K562 (cell line): Measurements from ENCODE around the gene MS4A13.

Experiments used
- BRF1 ChIP-seq: IDR thresholded peaks from 3 replicates; pipeline ENCODE4 v1.6.1; 2011; ENCODE audit warnings: borderline replicate concordance, mild to moderate bottlenecking; ENCODE audit not compliant: insufficient read length; ENCODE audit errors: extremely low read depth
- CEBPB ChIP-seq: fragments of 450-650 bp; IDR thresholded peaks from 2 replicates; pipeline ENCODE4 v1.6.1; 2016; ENCODE audit warnings: missing genetic modification characterization, missing compliant biosample characterization
- CTCF ChIP-seq, 3 experiments: IDR thresholded peaks in 2 of 3; conservative IDR thresholded peaks in 1 of 3; 2 replicates each; pipeline ENCODE4 v1.5.1; 2011 to 2012; ENCODE audit warnings: low read length in 3 of 3, mild to moderate bottlenecking in 3 of 3, control low read depth in 2 of 3, improper control_type of control experiment in 1 of 3, inconsistent platforms in 1 of 3, low read depth in 1 of 3, mixed read lengths in 1 of 3, moderate library complexity in 1 of 3; ENCODE audit not compliant: insufficient read depth in 2 of 3
- EP300 ChIP-seq: IDR thresholded peaks from 2 replicates; pipeline ENCODE4 v1.6.1; 2012; ENCODE audit warnings: low read length, improper control_type of control experiment
- MLX ChIP-seq, 2 experiments: fragments of 450-650 bp in 1 of 2; sonication (generic) in 1 of 2; formaldehyde crosslinking; conservative IDR thresholded peaks; 2 replicates each; pipeline versions ENCODE4 v1.4.0 to v1.8.1; 2020 to 2022; ENCODE audit warnings: mild to moderate bottlenecking in 1 of 2, missing genetic modification reagents in 1 of 2
- NCOR1 ChIP-seq: fragments of 450-650 bp; IDR thresholded peaks from 2 replicates; pipeline ENCODE4 v1.6.1; 2016; ENCODE audit warnings: mild to moderate bottlenecking, moderate library complexity
- NR2C2 ChIP-seq, 2 experiments: fragments of 200-800 bp in 1 of 2; sonication (Bioruptor generic) in 1 of 2; sonication (generic) in 1 of 2; formaldehyde crosslinking in 1 of 2; IDR thresholded peaks; 2 replicates each; pipeline versions ENCODE4 v1.6.1 to v1.8.0; 2016 to 2022; ENCODE audit warnings: mild to moderate bottlenecking in 1 of 2, missing compliant biosample characterization in 1 of 2, missing genetic modification characterization in 1 of 2, missing genetic modification reagents in 1 of 2
- POLR2G ChIP-seq: fragments of 200-400 bp; formaldehyde crosslinking; IDR thresholded peaks from 2 replicates; pipeline ENCODE4 v1.6.1; 2017; ENCODE audit warnings: low read depth, mild to moderate bottlenecking, antibody characterized with exemption, low read length, moderate library complexity
- RAD21 ChIP-seq, 2 experiments: fragments of 250-450 bp in 1 of 2; fragments of 450-650 bp in 1 of 2; sonication (Bioruptor Pico) in 1 of 2; formaldehyde crosslinking in 1 of 2; IDR thresholded peaks in 1 of 2; conservative IDR thresholded peaks in 1 of 2; 2 replicates each; pipeline versions ENCODE4 v1.4.0 to v1.8.0; 2020 to 2022; ENCODE audit warnings: mild to moderate bottlenecking in 2 of 2, moderate library complexity in 1 of 2
- RCOR1 ChIP-seq, 2 experiments: IDR thresholded peaks; 2 replicates each; pipeline ENCODE4 v1.6.1; 2012; ENCODE audit warnings: low read depth in 2 of 2, low read length in 2 of 2, borderline replicate concordance in 1 of 2, improper control_type of control experiment in 1 of 2
- ZNF23 ChIP-seq: fragments of 250-450 bp; sonication (Bioruptor Pico); IDR thresholded peaks from 2 replicates; pipeline ENCODE4 v1.4.0; 2020; ENCODE audit warnings: mild to moderate bottlenecking

GRCh38 chr11:60468829-60469228 lies 46.4 kb upstream of the MS4A13 start:
- TF ChIP-seq POLR2G (no peak), CTCF (IDR thresholded peaks at IDR 0.05 in 2 of 3, conservative IDR thresholded peaks at IDR 0.05 in 1 of 3; ENCODE audit: insufficient read depth in 2 of 3, low read depth in 1 of 3, low read length in 3 of 3) (no peak), NR2C2 (CRISPR knock-in tag; IDR thresholded peaks at IDR 0.05) (no peak), NR2C2 (tag; IDR thresholded peaks at IDR 0.05) (no peak), NCOR1 (no peak), EP300 (no peak), RAD21 (CRISPR knock-in tag; conservative IDR thresholded peaks at IDR 0.05 in 1 of 2, IDR thresholded peaks at IDR 0.05 in 1 of 2) (no peak), MLX (CRISPR knock-in tag; conservative IDR thresholded peaks at IDR 0.05) (no peak), RCOR1 (IDR thresholded peaks at IDR 0.05; ENCODE audit: borderline replicate concordance in 1 of 2, low read depth in 2 of 2, low read length in 2 of 2) (no peak), ZNF23 (CRISPR knock-in tag) (no peak), BRF1 (no peak), CEBPB (tag) (no peak)
